Loucy (cell line): ENCODE data around the gene ZNF93.
A peak's percentile ranks its signal among the peaks of the same experiment; 100 is the strongest.
"Not testable (repeated sequence)": the region's sequence is repeated elsewhere in the genome, so short reads cannot be mapped to it uniquely, and the experiment has no call there.

Experiments
- H2AFZ ChIP-seq: fragments of 200-600 bp; sonication (generic); 2 replicates; pipeline ENCODE4 v1.6.0; 2016; ENCODE audit warnings: antibody characterized with exemption, mild to moderate bottlenecking, low read length, moderate library complexity
- H3F3A ChIP-seq: fragments of 200-600 bp; 2 replicates; pipeline ENCODE4 v1.6.0; 2016; ENCODE audit warnings: antibody characterized with exemption, low read depth, mild to moderate bottlenecking
- H3K27me3 ChIP-seq: fragments of 200-600 bp; sonication (generic); 2 replicates; pipeline ENCODE4 v1.6.1; 2014; ENCODE audit warnings: low read length, mild to moderate bottlenecking; ENCODE audit not compliant: insufficient read depth, poor library complexity, severe bottlenecking
- H3K36me3 ChIP-seq: fragments of 200-600 bp; sonication (generic); 2 replicates; pipeline ENCODE4 v1.6.1; 2016; ENCODE audit warnings: low read length; ENCODE audit not compliant: insufficient read depth
- H3K4me1 ChIP-seq: fragments of 200-600 bp; sonication (generic); 2 replicates; pipeline ENCODE4 v1.5.1; 2014; ENCODE audit warnings: low read length, mild to moderate bottlenecking; ENCODE audit not compliant: insufficient read depth, poor library complexity, severe bottlenecking
- H3K4me2 ChIP-seq: fragments of 200-600 bp; sonication (generic); 2 replicates; pipeline ENCODE4 v1.6.0; 2014; ENCODE audit warnings: antibody characterized with exemption, low read length, low read depth, mild to moderate bottlenecking; ENCODE audit not compliant: poor library complexity, severe bottlenecking
- H3K4me3 ChIP-seq: fragments of 200-600 bp; sonication (generic); 2 replicates; pipeline ENCODE4 v1.5.1; 2014; ENCODE audit warnings: low read length, mild to moderate bottlenecking, mixed read lengths; ENCODE audit not compliant: poor library complexity, severe bottlenecking
- H3K79me2 ChIP-seq: fragments of 200-600 bp; sonication (generic); 2 replicates; pipeline ENCODE4 v1.6.1; 2014; ENCODE audit warnings: low read length; ENCODE audit not compliant: insufficient read depth
- H3K9ac ChIP-seq: fragments of 200-600 bp; sonication (generic); 2 replicates; pipeline ENCODE4 v1.6.0; 2014; ENCODE audit warnings: mild to moderate bottlenecking, low read depth, low read length, moderate library complexity; ENCODE audit not compliant: poor library complexity, severe bottlenecking
- H3K9me2 ChIP-seq: fragments of 200-600 bp; sonication (generic); replicated peaks from 2 replicates; pipeline ENCODE4 v1.6.1; 2016; ENCODE audit warnings: low read depth, low read length, mixed read lengths
- H3K9me3 ChIP-seq: fragments of 200-600 bp; sonication (generic); 2 replicates; pipeline ENCODE4 v1.6.1; 2014; ENCODE audit warnings: mild to moderate bottlenecking, antibody characterized with exemption, low read length, low read depth; ENCODE audit not compliant: insufficient read depth
- H4K20me1 ChIP-seq: fragments of 200-600 bp; sonication (generic); 2 replicates; pipeline ENCODE4 v1.6.0; 2014; ENCODE audit warnings: antibody characterized with exemption, low read length, mild to moderate bottlenecking; ENCODE audit not compliant: insufficient read depth, poor library complexity, severe bottlenecking
- EZH2phosphoT487 ChIP-seq: fragments of 200-600 bp; IDR thresholded peaks from 2 replicates; pipeline ENCODE4 v1.6.1; 2018; ENCODE audit warnings: antibody characterized with exemption, mild to moderate bottlenecking, moderate library complexity, borderline replicate concordance
- TF ChIP-seq, protein P1 (sequence below): fragments of 200-600 bp; sonication (generic); conservative IDR thresholded peaks from 2 replicates; pipeline ENCODE4 v1.5.1; 2014; ENCODE audit warnings: mild to moderate bottlenecking, antibody characterized with exemption, low read length

The ZNF93 gene

DNA sequence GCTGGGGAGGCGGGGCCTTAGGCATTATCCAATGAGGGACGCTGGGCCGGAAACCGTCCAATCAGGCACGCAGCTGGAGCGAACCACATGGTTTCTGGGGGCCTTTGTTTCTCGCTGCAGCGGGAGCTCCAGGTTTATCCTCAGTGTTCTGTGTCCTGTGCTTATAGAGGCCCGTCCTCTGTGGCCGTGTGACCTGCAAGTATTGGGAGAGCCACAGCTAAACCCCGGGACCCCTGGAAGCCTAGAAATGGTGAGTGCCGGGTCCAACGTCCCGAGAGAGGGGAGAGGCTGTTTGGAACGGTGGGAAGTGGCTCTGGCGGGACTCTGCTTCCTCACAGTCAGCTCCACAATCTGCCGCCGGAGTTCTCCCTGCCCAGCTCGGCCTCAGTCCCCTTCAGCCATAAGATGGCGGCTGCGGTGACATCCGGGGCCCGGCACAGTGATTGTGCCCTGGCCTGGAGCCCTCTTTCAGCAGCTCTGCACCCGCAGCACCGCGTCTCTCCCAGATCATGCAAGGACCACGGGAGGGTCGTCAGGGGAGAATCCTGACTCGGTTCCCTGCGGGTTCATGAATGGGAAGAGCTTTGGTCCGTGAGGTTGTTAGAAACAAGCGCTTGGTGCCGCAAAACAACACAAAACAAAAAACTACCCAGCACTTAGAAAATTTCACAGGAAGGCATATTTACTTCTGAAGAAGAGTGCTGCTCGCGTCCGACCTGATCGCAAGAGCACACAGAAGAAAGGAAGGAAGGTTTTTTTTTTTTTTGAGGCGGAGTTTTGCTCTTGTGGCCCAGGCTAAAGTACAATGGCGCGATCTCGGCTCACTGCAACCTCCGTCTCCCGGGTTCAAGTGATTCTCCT lies 34.8 kb upstream of the ZNF93 start, which contains the start of gene ZNF253:
TSS of gene ZNF253 (plus strand) at position 133 of the 861 bp plus-strand sequence. CDS start at position 248, 115 bp downstream.
- peaks cover 52% of the 10 kb centered on the region for H3K79me2 ChIP-seq
- peaks cover 40% of the 10 kb centered on the region for H4K20me1 ChIP-seq
- no peaks in the 10 kb centered on the region for H3K9me3 ChIP-seq
- TF ChIP-seq, protein P1, sequence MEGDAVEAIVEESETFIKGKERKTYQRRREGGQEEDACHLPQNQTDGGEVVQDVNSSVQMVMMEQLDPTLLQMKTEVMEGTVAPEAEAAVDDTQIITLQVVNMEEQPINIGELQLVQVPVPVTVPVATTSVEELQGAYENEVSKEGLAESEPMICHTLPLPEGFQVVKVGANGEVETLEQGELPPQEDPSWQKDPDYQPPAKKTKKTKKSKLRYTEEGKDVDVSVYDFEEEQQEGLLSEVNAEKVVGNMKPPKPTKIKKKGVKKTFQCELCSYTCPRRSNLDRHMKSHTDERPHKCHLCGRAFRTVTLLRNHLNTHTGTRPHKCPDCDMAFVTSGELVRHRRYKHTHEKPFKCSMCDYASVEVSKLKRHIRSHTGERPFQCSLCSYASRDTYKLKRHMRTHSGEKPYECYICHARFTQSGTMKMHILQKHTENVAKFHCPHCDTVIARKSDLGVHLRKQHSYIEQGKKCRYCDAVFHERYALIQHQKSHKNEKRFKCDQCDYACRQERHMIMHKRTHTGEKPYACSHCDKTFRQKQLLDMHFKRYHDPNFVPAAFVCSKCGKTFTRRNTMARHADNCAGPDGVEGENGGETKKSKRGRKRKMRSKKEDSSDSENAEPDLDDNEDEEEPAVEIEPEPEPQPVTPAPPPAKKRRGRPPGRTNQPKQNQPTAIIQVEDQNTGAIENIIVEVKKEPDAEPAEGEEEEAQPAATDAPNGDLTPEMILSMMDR = no peak
- TF ChIP-seq EZH2phosphoT487 = no peak
- no peaks in the 10 kb centered on the region for H3K27me3 ChIP-seq
- H3K4me1 ChIP-seq = peaks cover 13% of the 10 kb centered on the region
- peak within 1 kb of the TSS; percentile 98 for H3K9ac ChIP-seq
- H3K4me3 ChIP-seq = peak within 1 kb of the TSS; percentile 95
- no peaks in the 10 kb centered on the region for H3K36me3 ChIP-seq
- peak within 1 kb of the TSS; percentile 85 for H2AFZ ChIP-seq
- H3K9me2 ChIP-seq = no peaks in the 10 kb centered on the region
- H3K4me2 ChIP-seq = peak within 1 kb of the TSS; percentile 93
- no peaks in the 10 kb centered on the region for H3F3A ChIP-seq

DNA sequence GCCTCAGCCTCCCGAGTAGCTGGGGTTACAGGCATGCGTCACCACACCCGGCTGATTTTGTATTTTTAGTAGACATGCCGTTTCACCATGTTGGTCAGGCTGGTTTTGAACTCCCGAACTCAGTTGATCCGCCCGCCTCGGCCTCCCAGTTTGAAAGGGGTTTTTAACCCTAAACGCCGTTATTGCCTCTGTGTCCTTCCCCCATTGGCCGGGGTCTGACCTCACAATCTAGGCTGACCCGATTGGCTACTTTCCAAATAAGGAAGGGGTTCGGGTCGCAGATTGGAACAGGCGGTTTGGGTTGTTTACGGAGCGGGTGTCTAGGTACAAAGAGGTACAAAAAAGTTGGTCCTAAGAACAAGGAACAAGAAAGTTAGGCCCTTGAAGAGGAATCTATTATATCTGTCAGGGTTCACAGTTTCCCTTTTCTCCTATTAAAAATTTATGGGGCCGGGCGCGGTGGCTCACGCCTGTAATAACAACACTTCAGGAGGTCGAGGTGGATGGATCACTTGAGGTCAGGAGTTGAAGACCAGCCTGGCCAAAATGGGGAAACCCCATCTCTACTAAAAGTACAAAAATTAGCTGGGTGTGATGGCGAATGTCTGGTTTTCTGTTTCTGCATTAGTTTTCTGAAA lies 34.0 kb upstream of the ZNF93 start:
- Histone ChIP-seq H3K9me3 (no peaks in the 10 kb centered on the region), H3K4me1 (peaks cover 20% of the 10 kb centered on the region), H3K79me2 (peaks cover 60% of the 10 kb centered on the region), H3K4me2 (peak overlapping the region; percentile 93), H2AFZ (peak overlapping the region; percentile 85), H3K9me2 (no peaks in the 10 kb centered on the region), H4K20me1 (peaks cover 47% of the 10 kb centered on the region), H3F3A (no peaks in the 10 kb centered on the region), H3K9ac (peak overlapping the region; percentile 98), H3K4me3 (peak overlapping the region; percentile 95), H3K36me3 (no peaks in the 10 kb centered on the region), H3K27me3 (no peaks in the 10 kb centered on the region)
- TF ChIP-seq, protein P1 = no peak
- no peak for TF ChIP-seq EZH2phosphoT487

DNA sequence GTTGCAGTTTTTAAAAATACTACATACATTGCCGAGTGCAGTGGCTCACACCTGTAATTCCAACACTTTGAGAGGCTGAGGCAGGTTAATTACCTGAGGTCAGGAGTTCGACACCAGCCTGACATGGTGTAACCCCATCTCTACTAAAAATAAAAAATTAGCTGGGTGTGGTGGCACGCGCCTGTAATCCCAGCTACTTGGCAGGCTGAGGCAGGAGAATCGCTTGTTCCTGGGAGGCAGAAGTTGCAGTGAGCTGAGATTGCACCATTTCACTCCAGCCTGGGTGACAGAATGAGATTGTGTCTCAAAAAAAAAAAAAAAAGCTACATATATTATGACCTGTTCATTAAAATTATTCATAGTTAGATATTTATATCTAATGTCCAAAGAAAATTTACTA lies 30.7 kb upstream of the ZNF93 start:
- H3K9me3 ChIP-seq, H2AFZ ChIP-seq, H3K27me3 ChIP-seq, H3K9ac ChIP-seq, H3K9me2 ChIP-seq, H3F3A ChIP-seq, H3K36me3 ChIP-seq: not testable (repeated sequence)
- Histone ChIP-seq H3K4me1 (peaks cover 23% of the 10 kb centered on the region), H3K4me2 (peak overlapping the region; percentile 93), H3K79me2 (peaks cover 93% of the 10 kb centered on the region), H3K4me3 (peak overlapping the region; percentile 46), H4K20me1 (peaks cover 66% of the 10 kb centered on the region)
